IMR-90 (cell line): ENCODE measurements around the gene OSBPL2. TPM values are rescaled to one million over a fixed set of nuclear protein-coding genes. Genes with fewer than 3 reads are reported as not detected.

Experiments
- ATAC-seq: fragments of 200-7000 bp; cut with Tn5 transposase; 2 replicates; pipeline ENCODE4 v1.9.1; 2020; ENCODE audit warnings: low read depth, mild to moderate bottlenecking, moderate library complexity
- BruUV-seq: library from RNA; stranded (reverse); fragments of 400-500 nt; replicated peaks from 2 replicates; lab custom pipeline; 2021; lab: Mats Ljungman, UMichigan
- CTCF ChIA-PET: fragments of 300-600 bp; formaldehyde crosslinking; extraction: SDS; loops from one replicate; lab custom pipeline; 2021; ENCODE audit warnings: antibody characterized with exemption; lab: Yijun Ruan, JAX
- POLR2A ChIA-PET: fragments of 300-600 bp; sonication (Branson Sonifier 250); formaldehyde crosslinking; loops from one replicate; lab custom pipeline; 2022; ENCODE audit warnings: antibody characterized with exemption; ENCODE audit not compliant: unreplicated experiment; lab: Charles Lee
- DNase-seq: peaks from one replicate; pipeline ENCODE4 v3.0.0; 2013
- H2AFZ ChIP-seq: replicated peaks from 2 replicates; pipeline ENCODE3; 2013; ENCODE audit warnings: low read length, mild to moderate bottlenecking; ENCODE audit not compliant: poor library complexity
- H2AK5ac ChIP-seq: 2 replicates; pipeline ENCODE4 v1.6.1; 2013; ENCODE audit warnings: low read depth, low read length, inconsistent platforms
- H2AK9ac ChIP-seq: replicated peaks from 2 replicates; pipeline ENCODE3; 2013; ENCODE audit warnings: mild to moderate bottlenecking, low read depth, low read length, moderate library complexity; ENCODE audit not compliant: poor library complexity
- H2BK120ac ChIP-seq: 2 replicates; pipeline ENCODE4 v1.6.1; 2013; ENCODE audit warnings: low read depth, low read length, inconsistent platforms
- H2BK15ac ChIP-seq: 3 replicates; pipeline ENCODE4 v1.6.1; 2013; ENCODE audit warnings: low read depth, low read length, inconsistent platforms
- H2BK20ac ChIP-seq: 2 replicates; pipeline ENCODE4 v1.6.1; 2013; ENCODE audit warnings: low read depth, mild to moderate bottlenecking, inconsistent platforms, low read length, moderate library complexity
- H2BK5ac ChIP-seq: 2 replicates; pipeline ENCODE4 v1.6.1; 2013; ENCODE audit warnings: mild to moderate bottlenecking, low read depth, low read length, inconsistent platforms; ENCODE audit not compliant: poor library complexity, severe bottlenecking
- H3K14ac ChIP-seq: replicated peaks from 2 replicates; pipeline ENCODE4 v1.6.1; 2013; ENCODE audit warnings: low read depth, low read length, inconsistent platforms
- H3K18ac ChIP-seq: 2 replicates; pipeline ENCODE4 v1.6.1; 2013; ENCODE audit warnings: low read depth, low read length, control low read depth
- H3K23ac ChIP-seq: 2 replicates; pipeline ENCODE4 v1.6.1; 2013; ENCODE audit warnings: low read depth, low read length, inconsistent platforms
- H3K27ac ChIP-seq: 2 replicates; pipeline ENCODE4 v1.5.1; 2013; ENCODE audit warnings: mild to moderate bottlenecking, control low read depth, low read length; ENCODE audit not compliant: insufficient read depth
- H3K27me3 ChIP-seq: 2 replicates; pipeline ENCODE4 v1.6.1; 2013; ENCODE audit warnings: low read length; ENCODE audit not compliant: control insufficient read depth, insufficient read depth
- H3K36me3 ChIP-seq: 2 replicates; pipeline ENCODE4 v1.6.1; 2013; ENCODE audit warnings: low read length, mixed read lengths; ENCODE audit not compliant: control insufficient read depth, insufficient read depth
- H3K4ac ChIP-seq: 2 replicates; pipeline ENCODE4 v1.6.1; 2013; ENCODE audit warnings: low read depth, low read length, inconsistent platforms
- H3K4me1 ChIP-seq: 2 replicates; pipeline ENCODE4 v1.6.1; 2013; ENCODE audit warnings: low read length, mixed read lengths; ENCODE audit not compliant: control insufficient read depth, insufficient read depth
- H3K4me2 ChIP-seq: 2 replicates; pipeline ENCODE4 v1.6.1; 2013; ENCODE audit warnings: low read depth, mild to moderate bottlenecking, control low read depth, low read length, moderate library complexity
- H3K4me3 ChIP-seq: 2 replicates; pipeline ENCODE4 v1.5.1; 2013; ENCODE audit warnings: low read depth, mild to moderate bottlenecking, control low read depth, low read length, moderate library complexity; ENCODE audit not compliant: insufficient read depth
- H3K56ac ChIP-seq: 2 replicates; pipeline ENCODE4 v1.6.1; 2013; ENCODE audit warnings: low read length, inconsistent platforms; ENCODE audit not compliant: insufficient read depth; ENCODE audit errors: extremely low read depth
- H3K79me1 ChIP-seq, 2 experiments: 2 replicates each; pipeline ENCODE4 v1.6.1; 2013; ENCODE audit warnings: low read length in 2 of 2, inconsistent platforms in 1 of 2, low read depth in 1 of 2
- H3K9ac ChIP-seq: 2 replicates; pipeline ENCODE4 v1.6.1; 2013; ENCODE audit warnings: low read depth, low read length, control low read depth
- H3K9me1 ChIP-seq: 2 replicates; pipeline ENCODE4 v1.6.1; 2013; ENCODE audit warnings: low read length, inconsistent platforms; ENCODE audit not compliant: insufficient read depth
- H3K9me3 ChIP-seq: 2 replicates; pipeline ENCODE4 v1.6.1; 2013; ENCODE audit warnings: low read length; ENCODE audit not compliant: control insufficient read depth, insufficient read depth
- H4K20me1 ChIP-seq: 2 replicates; pipeline ENCODE4 v1.6.1; 2013; ENCODE audit warnings: low read length, inconsistent platforms; ENCODE audit not compliant: insufficient read depth
- H4K5ac ChIP-seq: 2 replicates; pipeline ENCODE4 v1.6.1; 2013; ENCODE audit warnings: mild to moderate bottlenecking, low read depth, low read length, control low read depth
- H4K8ac ChIP-seq, 2 experiments: 2 replicates each; pipeline ENCODE4 v1.6.1; 2013; ENCODE audit warnings: low read depth in 2 of 2, low read length in 2 of 2, control low read depth in 1 of 2, inconsistent platforms in 1 of 2
- H4K91ac ChIP-seq: 2 replicates; pipeline ENCODE4 v1.6.1; 2013; ENCODE audit warnings: low read depth, low read length, inconsistent platforms; ENCODE audit not compliant: insufficient read depth
- ELK1 ChIP-seq: fragments of 150-350 bp; IDR thresholded peaks from 2 replicates; pipeline ENCODE4 v1.6.1; 2016; ENCODE audit warnings: low read depth, mild to moderate bottlenecking, low read length, moderate library complexity, borderline replicate concordance
- MAZ ChIP-seq: IDR thresholded peaks from 2 replicates; pipeline ENCODE4 v1.6.1; 2012; ENCODE audit warnings: low read depth, mild to moderate bottlenecking, low read length, improper control_type of control experiment, moderate library complexity, borderline replicate concordance
- RAD21 ChIP-seq: IDR thresholded peaks from 2 replicates; pipeline ENCODE4 v1.6.1; 2012; ENCODE audit warnings: low read length, improper control_type of control experiment
- RCOR1 ChIP-seq: IDR thresholded peaks from 2 replicates; pipeline ENCODE4 v1.6.1; 2012; ENCODE audit warnings: mild to moderate bottlenecking, low read length, improper control_type of control experiment; ENCODE audit not compliant: insufficient replicate concordance
- RFX5 ChIP-seq: IDR thresholded peaks from 2 replicates; pipeline ENCODE4 v1.8.0; 2012; ENCODE audit warnings: low read depth, mild to moderate bottlenecking, low read length, moderate library complexity
- WGBS, 2 experiments: methylation state at CpG; one replicate each; pipeline versions ENCODE4 v1.1.5 to v1.1.7; 2013; ENCODE audit warnings: missing lambda C conversion rate in 2 of 2; ENCODE audit not compliant: insufficient read length in 1 of 2; ENCODE audit errors: extremely low coverage in 2 of 2; 5-methylcytosine and 5-hydroxymethylcytosine counted together
- dilution Hi-C: fragments of 300-500 bp; cut with HindIII; formaldehyde crosslinking; loops from one replicate; pipeline ENCODE4 v1.14.3; 2018; ENCODE audit warnings: low sequenced_read_pairs; ENCODE audit not compliant: unreplicated experiment
- in situ Hi-C: fragments of 300-500 bp; cut with MboI; formaldehyde crosslinking; loops from 3 replicates; pipeline ENCODE4 v1.14.3; 2019; ENCODE audit warnings: low sequenced_read_pairs, inconsistent platforms, mixed read lengths
- intact Hi-C: fragments of 100-400 bp; cut with micrococcal nuclease; formaldehyde crosslinking; loops from 2 replicates; pipeline ENCODE4 v1.10.0; 2022
- polyA plus RNA-seq, 3 experiments: library from polyadenylated mRNA; depleted of rRNA; stranded (reverse); fragments of >200 nt; gene quantifications; 2 replicates each; pipeline ENCODE4 v1.2.3, GENCODE V29; 2012; ENCODE audit warnings: low replicate concordance in 1 of 3
- total RNA-seq: library from RNA; depleted of rRNA; stranded (reverse); fragments of >200 nt; gene quantifications from 2 replicates; pipeline ENCODE4 v1.2.3, GENCODE V29; 2012

The OSBPL2 gene
- total and polyA plus RNA-seq, 2 of the 4 experiments (the other 2 are of a cell fraction) = 19.3 to 27.6 TPM

- H3K27ac ChIP-seq = no peak overlapping the region
- no peaks in the 10 kb centered on the region for H3K4me1 ChIP-seq
- H4K8ac ChIP-seq = no peak overlapping the region
- CTCF ChIA-PET = no interaction called here
- TF ChIP-seq MAZ = no peak
- TF ChIP-seq RAD21 = no peak
- TF ChIP-seq RFX5 = no peak
- no peak for TF ChIP-seq RCOR1
- no peak for TF ChIP-seq ELK1
- H3K27me3 ChIP-seq = peaks cover 72% of the 10 kb centered on the region
- H3K56ac ChIP-seq = no peak overlapping the region
- no peak overlapping the region for H2AK5ac ChIP-seq
- no peaks in the 10 kb centered on the region for H3K79me1 ChIP-seq
- H3K23ac ChIP-seq = no peak overlapping the region
- no peak for DNase-seq
- no peak overlapping the region for H4K5ac ChIP-seq
- no peaks in the 10 kb centered on the region for H3K9me1 ChIP-seq
- no TSS peak for BruUV-seq
- intact Hi-C loops (no loop called here), dilution Hi-C loops (no loop called here), in situ Hi-C loops (no loop called here)
- no peak overlapping the region for H3K4me3 ChIP-seq
- no peak overlapping the region for H2AK9ac ChIP-seq
- H2BK5ac ChIP-seq = no peak overlapping the region
- H4K20me1 ChIP-seq = no peaks in the 10 kb centered on the region
- H2BK120ac ChIP-seq = no peak overlapping the region
- no peak for ATAC-seq
- H3K9ac ChIP-seq = no peak overlapping the region
- no peak overlapping the region for H4K91ac ChIP-seq
- POLR2A ChIA-PET = no interaction called here
- no peak overlapping the region for H3K18ac ChIP-seq
- H3K9me3 ChIP-seq = no peaks in the 10 kb centered on the region; the same call in 1 of the 2 replicates
- WGBS, 2 experiments = 61% methylated on average over 8 of the region's 24 CpGs; no CpG with 5 or more reads in 1 of the 2 experiments
- H2BK15ac ChIP-seq = no peak overlapping the region
- no peak overlapping the region for H3K4me2 ChIP-seq
- no peak overlapping the region for H2AFZ ChIP-seq
- no peaks in the 10 kb centered on the region for H3K36me3 ChIP-seq
- H3K14ac ChIP-seq = no peak overlapping the region
- no peak overlapping the region for H3K4ac ChIP-seq
- H2BK20ac ChIP-seq = no peak overlapping the region
These were observed 11.4 kb upstream of the OSBPL2 start for GRCh38 chr20:62226707-62227590.
